ENCODE results near the gene IL6ST.
"Not testable (repeated sequence)": the region's sequence is repeated elsewhere in the genome, so short reads cannot be mapped to it uniquely, and the experiment has no call there.

IL6ST gene

DNA sequence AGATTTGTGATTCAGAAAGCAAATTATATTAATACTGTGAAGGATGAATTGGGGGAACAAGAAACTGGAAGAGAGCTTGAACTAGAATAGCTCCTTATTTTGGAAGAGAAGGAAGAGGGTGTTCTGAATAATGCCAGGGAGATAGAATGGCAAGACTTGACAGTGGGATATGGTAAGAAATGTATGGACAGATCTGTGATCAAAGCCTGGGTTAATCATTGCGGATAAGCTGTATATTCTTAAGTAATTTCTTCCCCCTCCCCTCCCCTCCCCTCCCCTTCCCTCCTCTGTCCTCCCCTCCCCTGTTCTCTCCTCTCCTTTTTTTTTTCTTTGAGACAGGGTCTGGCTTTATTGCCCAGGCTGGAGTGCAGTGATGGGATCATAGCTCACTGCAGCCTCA lies 10.1 kb upstream of the IL6ST start:
- DNase-seq (ENCODE audit: low read depth), result no peak

GRCh38 chr5:56003679-56004078 lies 8.9 kb upstream of the IL6ST start:
- no peak for DNase-seq (ENCODE audit: low read depth)

DNA sequence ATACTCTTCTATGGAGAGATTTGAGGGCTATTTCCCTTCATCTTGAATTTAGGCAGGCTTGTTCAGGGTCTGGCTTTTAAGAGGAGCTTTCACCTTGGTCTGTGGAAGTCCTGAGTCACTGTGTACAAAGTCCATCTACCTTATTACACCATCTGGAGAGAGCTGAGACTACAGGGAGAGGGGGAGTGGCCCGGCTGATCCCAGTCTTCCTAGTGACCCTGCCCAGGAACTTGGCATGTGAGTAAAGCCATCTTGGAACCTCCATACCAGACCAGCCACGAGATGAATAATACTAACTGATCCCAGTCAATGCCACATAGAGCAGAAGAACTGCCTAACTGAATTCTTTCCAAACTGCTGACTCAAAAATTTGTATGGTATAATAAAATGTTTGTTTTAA lies 8.4 kb upstream of the IL6ST start:
- no peak for DNase-seq (ENCODE audit: low read depth)

GRCh38 chr5:56002303-56002702 lies 7.5 kb upstream of the IL6ST start:
- no peak for DNase-seq (ENCODE audit: low read depth)

GRCh38 chr5:56000221-56000620 lies 5.5 kb upstream of the IL6ST start:
- DNase-seq (ENCODE audit: low read depth), result not testable (repeated sequence)

DNA sequence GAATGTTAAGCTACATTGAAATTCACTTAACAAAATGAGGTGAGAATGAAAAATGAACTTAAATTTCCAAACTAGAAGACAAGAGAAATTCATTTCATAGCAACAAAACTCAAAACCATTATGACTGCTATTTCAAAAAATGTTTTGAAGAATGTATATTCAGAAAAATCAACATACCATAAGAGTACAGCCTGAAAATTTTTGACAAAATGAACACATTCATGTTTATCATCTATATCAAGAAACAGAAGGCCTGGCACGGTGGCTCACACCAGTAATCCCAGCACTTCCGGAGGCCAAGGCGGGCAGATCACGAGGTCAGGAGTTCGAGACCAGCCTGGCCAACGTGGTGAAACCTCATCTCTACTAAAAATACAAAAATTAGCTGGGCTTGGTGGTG lies 4.2 kb upstream of the IL6ST start:
- DNase-seq (ENCODE audit: low read depth), result no peak

DNA sequence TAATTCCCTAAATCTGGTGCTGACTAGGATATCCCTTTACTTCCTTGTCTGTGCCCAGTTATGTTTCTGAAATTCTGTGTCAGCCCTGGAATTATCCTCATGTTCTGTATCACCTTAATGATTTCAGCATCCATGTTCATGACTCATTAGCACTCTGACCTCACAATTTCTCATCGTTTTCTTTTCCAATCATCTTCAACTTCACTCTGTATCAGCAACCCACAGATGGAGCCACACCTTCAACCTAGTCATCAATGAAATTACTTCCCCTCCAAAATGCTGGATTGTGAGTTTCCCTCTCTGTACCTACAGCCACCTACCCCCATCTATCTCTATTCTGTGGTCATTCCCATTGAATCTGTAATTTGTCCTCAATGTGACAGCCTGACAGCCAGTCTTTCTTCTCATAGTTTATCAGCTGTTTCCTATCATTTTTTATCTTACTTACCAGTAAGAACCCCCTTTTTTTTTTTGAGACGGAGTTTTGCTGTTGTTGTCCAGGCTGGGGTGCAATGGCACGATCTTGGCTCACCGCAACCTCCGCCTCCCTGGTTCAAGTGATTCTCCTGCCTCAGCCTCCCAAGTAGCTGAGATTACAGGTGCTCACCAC lies 3.1 kb upstream of the IL6ST start:
- DNase-seq (ENCODE audit: low read depth), result no peak

DNA sequence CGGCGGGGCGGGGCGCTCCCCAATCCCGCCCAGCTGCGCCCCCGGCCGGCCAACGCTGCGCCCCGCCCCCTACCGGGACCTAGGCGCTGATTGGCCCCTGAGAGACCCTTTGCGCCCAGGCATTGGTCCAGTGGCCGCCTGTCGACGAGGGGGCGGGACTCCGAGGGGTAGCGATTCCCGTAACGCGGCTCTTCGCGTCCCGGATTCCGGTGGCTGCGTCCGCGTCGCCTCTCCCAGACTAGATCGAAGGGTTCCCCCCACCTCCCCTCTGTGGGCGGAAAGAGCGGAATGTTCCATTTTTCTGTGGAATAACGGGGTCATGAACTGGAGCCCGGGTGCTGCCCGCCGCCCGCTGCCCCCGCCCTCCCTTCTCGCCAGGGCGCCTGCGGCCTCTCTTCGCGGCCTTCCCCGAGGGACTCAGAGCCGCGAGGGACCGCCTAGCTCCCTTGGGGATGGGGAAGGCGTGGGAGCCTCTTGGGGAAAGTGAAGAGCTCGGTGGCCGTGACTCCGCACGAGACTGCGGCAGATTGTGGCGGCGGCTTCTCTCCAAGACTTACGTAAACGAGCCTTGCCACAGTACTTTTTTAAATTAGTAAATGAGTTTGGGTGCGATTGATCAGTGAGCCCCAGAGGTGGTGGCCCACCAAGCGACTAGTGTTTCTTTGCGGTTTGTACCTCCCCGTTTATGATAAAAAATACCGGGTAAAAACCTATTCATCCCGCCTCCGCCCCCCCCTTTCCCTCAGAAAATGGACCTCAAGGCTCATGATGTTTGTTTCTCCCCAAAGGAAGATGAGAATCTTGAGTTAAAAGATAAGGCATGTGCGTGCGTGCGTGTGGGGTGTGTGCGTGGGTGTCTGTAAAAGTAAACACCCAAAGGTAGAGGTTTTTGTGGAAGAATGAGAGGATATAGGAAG lies 493 bp upstream of the IL6ST start:
- peak; percentile 91 for DNase-seq (ENCODE audit: low read depth)

- no peak for DNase-seq (ENCODE audit: low read depth)
These were observed 850 bp downstream of the IL6ST start for GRCh38 chr5:55993731-55994494.

DNA sequence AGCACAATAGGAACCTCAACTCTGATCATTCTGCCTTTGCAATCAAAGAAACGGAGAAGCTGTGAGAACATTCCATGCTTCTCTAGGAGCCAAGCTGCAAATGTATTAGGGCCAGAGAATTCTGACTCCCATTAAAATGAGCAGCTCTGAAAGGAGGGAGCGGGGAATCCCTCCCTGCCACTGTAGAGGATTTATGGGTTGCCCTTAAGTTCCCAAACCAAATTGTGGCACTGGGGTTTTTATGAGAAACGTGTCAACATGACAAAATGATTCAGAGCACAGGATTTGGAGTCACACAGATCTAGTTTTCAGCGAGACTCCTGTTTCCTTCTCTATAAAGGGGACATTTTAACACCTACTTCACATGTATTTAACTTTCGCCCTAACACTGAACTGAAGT lies 1.8 kb downstream of the IL6ST start:
- no peak for DNase-seq (ENCODE audit: low read depth)

GRCh38 chr5:55991768-55992486 lies 2.8 kb downstream of the IL6ST start:
- no peak for DNase-seq (ENCODE audit: low read depth)

GRCh38 chr5:55990895-55991294 lies 3.9 kb downstream of the IL6ST start:
- DNase-seq (ENCODE audit: low read depth), result not testable (repeated sequence)

DNA sequence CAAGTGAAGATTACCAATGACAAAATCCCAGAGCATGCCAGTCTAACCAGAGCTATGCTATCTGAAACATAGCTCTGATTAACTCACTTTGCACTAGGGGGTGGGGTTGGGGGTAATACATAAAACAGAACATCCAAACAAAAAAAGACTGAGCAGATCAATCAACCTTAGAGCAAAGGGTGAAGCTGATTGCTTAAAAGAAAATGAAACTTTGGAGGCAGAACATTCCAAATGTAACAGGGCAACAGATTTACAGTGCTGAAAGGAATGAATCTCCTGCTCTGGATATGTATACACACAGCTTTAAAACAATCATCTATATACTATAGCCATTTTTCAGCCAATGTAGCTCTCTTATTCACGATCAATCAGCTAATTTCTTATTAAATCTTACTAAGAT lies 4.9 kb downstream of the IL6ST start:
- no peak for DNase-seq (ENCODE audit: low read depth)

- DNase-seq (ENCODE audit: low read depth), result no peak
These were observed 5.7 kb downstream of the IL6ST start for GRCh38 chr5:55988979-55989638.

DNA sequence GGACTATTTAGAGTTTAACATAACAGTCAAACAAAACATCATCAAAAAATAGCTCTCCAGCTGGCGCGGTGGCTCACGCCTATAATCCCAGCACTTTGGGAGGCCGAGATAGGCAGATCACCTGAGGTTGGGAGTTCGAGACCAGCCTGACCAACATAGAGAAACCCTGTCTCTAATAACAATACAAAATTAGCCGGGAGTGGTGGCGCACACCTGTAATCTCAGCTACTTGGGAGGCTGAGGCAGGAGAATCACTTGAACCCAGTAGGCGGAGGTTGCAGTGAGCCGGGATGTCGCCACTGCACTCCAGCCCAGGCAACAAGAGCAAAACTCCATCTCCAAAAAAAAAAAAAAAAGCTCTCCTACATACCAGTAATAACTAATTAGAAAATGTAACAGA lies 6.3 kb downstream of the IL6ST start:
- DNase-seq (ENCODE audit: low read depth), result not testable (repeated sequence)

GRCh38 chr5:55986931-55987330 lies 7.8 kb downstream of the IL6ST start:
- DNase-seq (ENCODE audit: low read depth), result no peak

GRCh38 chr5:55985181-55985580 lies 9.6 kb downstream of the IL6ST start:
- no peak for DNase-seq (ENCODE audit: low read depth)

GRCh38 chr5:55983986-55984385 lies 10.8 kb downstream of the IL6ST start:
- no peak for DNase-seq (ENCODE audit: low read depth)

GRCh38 chr5:55982957-55983381 lies 11.8 kb downstream of the IL6ST start:
- DNase-seq (ENCODE audit: low read depth), result no peak

DNA sequence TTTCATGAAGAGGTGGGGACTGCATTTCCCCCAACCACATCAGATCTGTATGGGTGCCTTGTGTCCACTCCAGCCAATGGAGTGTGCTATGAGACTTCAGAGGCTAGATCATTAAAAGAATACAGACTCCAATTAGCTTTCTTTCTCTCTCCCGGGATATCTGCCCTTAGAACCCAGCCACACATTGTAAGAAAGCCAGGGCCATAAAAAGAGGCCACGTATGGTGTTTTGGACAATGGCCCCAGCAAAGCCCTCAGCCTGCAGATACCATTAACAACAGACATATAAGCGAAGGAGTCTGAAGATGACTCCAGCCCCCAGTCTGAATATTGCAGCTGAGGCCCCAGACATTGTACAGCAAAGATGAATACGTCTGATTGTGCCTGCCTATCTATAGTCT lies 21.5 kb downstream of the IL6ST start:
- no peak for DNase-seq (ENCODE audit: low read depth)

- no peak for DNase-seq (ENCODE audit: low read depth)
These were observed 24.8 kb downstream of the IL6ST start for GRCh38 chr5:55969956-55970355.

GRCh38 chr5:55966284-55966683 lies 28.5 kb downstream of the IL6ST start:
- DNase-seq (ENCODE audit: low read depth), result no peak

Measured in activated gamma-delta T cell treated with anti-CD3 and anti-CD28 coated beads, Interleukin-2, amount 50 U/mL, for 16 hours (primary cell).